Measurements from ENCODE around the gene RPTOR.

GRCh38 chr17:80986816-80987475 lies 442.3 kb downstream of the RPTOR start:
- TF ChIP-seq, protein P1, sequence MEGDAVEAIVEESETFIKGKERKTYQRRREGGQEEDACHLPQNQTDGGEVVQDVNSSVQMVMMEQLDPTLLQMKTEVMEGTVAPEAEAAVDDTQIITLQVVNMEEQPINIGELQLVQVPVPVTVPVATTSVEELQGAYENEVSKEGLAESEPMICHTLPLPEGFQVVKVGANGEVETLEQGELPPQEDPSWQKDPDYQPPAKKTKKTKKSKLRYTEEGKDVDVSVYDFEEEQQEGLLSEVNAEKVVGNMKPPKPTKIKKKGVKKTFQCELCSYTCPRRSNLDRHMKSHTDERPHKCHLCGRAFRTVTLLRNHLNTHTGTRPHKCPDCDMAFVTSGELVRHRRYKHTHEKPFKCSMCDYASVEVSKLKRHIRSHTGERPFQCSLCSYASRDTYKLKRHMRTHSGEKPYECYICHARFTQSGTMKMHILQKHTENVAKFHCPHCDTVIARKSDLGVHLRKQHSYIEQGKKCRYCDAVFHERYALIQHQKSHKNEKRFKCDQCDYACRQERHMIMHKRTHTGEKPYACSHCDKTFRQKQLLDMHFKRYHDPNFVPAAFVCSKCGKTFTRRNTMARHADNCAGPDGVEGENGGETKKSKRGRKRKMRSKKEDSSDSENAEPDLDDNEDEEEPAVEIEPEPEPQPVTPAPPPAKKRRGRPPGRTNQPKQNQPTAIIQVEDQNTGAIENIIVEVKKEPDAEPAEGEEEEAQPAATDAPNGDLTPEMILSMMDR (IDR thresholded peaks at IDR 0.05; ENCODE audit: insufficient read depth, low read length): no peak
- TF ChIP-seq SPI1 (IDR thresholded peaks at IDR 0.05; ENCODE audit: borderline replicate concordance, low read depth) (no peak; the same call in 1 of the 2 replicates), GABPA (IDR thresholded peaks at IDR 0.05; ENCODE audit: low read depth) (no peak)
